Heart left ventricle (tissue), 16 donors: ENCODE data around the gene SH3RF3. TPM values are rescaled to one million over a fixed set of nuclear protein-coding genes. Genes with fewer than 3 reads are reported as not detected.

Experiments
- ATAC-seq, 4 donors: fragments of 200-7000 bp; cut with Tn5 transposase; one replicate each; pipeline ENCODE4 v1.9.1; 2020 to 2022; ENCODE audit warnings: moderate library complexity in 4 of 4, mild to moderate bottlenecking in 3 of 4, moderate number of reproducible peaks in 1 of 4
- DNase-seq, 5 donors: peaks; one replicate each; pipeline ENCODE4 v3.0.0-alpha.2; 2020
- H3K27ac ChIP-seq, 12 donors: fragments of 200-600 bp; sonication (generic) in 4 of 12; one replicate each; pipeline versions ENCODE4 v1.5.0 to v1.8.0; 2016 to 2022; ENCODE audit warnings: mild to moderate bottlenecking in 2 of 12
- H3K27me3 ChIP-seq, 9 donors: fragments of 200-600 bp; sonication (generic) in 2 of 9; one replicate each; pipeline versions ENCODE4 v1.5.1 to v1.8.0; 2016 to 2022; ENCODE audit warnings: mild to moderate bottlenecking in 3 of 9
- H3K36me3 ChIP-seq, 9 donors: fragments of 200-600 bp; sonication (generic) in 2 of 9; one replicate each; pipeline versions ENCODE4 v1.5.0 to v1.8.0; 2018 to 2022; ENCODE audit warnings: mild to moderate bottlenecking in 2 of 9
- H3K4me1 ChIP-seq, 12 donors: fragments of 200-600 bp; sonication (generic) in 4 of 12; one replicate each; pipeline versions ENCODE4 v1.5.0 to v1.8.0; 2016 to 2022; ENCODE audit warnings: mild to moderate bottlenecking in 3 of 12
- H3K4me3 ChIP-seq, 12 donors: fragments of 200-600 bp; sonication (generic) in 4 of 12; one replicate each; pipeline versions ENCODE4 v1.5.0 to v1.8.0; 2017 to 2022; ENCODE audit warnings: mild to moderate bottlenecking in 9 of 12, moderate library complexity in 4 of 12
- H3K9me3 ChIP-seq, 12 donors: fragments of 200-600 bp; sonication (generic) in 4 of 12; one replicate each; pipeline versions ENCODE4 v1.5.0 to v1.8.0; 2016 to 2022; ENCODE audit warnings: mild to moderate bottlenecking in 1 of 12
- POLR2A ChIP-seq, 2 donors: fragments of 450-650 bp; IDR thresholded peaks; one replicate each; pipeline ENCODE4 v1.6.1; 2017; ENCODE audit warnings: antibody characterized with exemption in 2 of 2, mild to moderate bottlenecking in 2 of 2, moderate library complexity in 2 of 2
- WGBS, 4 donors: extraction: QIAGEN DNeasy Blood & Tissue Kit in 2 of 4; methylation state at CpG; one replicate each; pipeline versions ENCODE4 v1.1.5 to v1.1.7; 2013 to 2018; 5-methylcytosine and 5-hydroxymethylcytosine counted together
- intact Hi-C, 10 donors: fragments of 100-400 bp; cut with DNase I; formaldehyde crosslinking; loops; one replicate each; pipeline versions ENCODE4 v1.11.1 to v1.14.2; 2022
- polyA plus RNA-seq, 2 donors: library from polyadenylated mRNA; stranded (reverse); fragments of 200-250 nt; gene quantifications; one replicate each; pipeline ENCODE4 v1.2.3, GENCODE V29; 2013
- total RNA-seq, 9 donors: library from RNA; depleted of rRNA in 2 of 9; stranded (reverse); fragments of >200 nt in 2 of 9; fragmentation: NEBNext Ultra II Directional in 3 of 9; extraction: Animal tissue kit (Norgen Biotek cat#: 25700) in 3 of 9; gene quantifications; one replicate each; pipeline versions ENCODE4 v1.1.0 to v1.2.4, GENCODE V29; 2016 to 2023
- TF ChIP-seq, protein P1 (sequence below), 12 donors: fragments of 200-600 bp; sonication (generic) in 4 of 12; IDR thresholded peaks; one replicate each; pipeline versions ENCODE4 v1.5.0 to v1.8.0; 2018 to 2022; ENCODE audit warnings: antibody characterized with exemption in 12 of 12, mild to moderate bottlenecking in 5 of 12
- donor health status: ischemic (EF 13 %, LVEDD 7.1; RV severe dilation, severe dysfunction).
- donor health status: healthy with polysubstance abuse.
- donor health status: DM: no; HTN: yes; CAD: no.
- donor health status: DM: no; HTN: no; CAD: no.
- donor health status: ischemic (EF 25% LVEDD 6.9; RV normal size, moderate dysfunction).
- donor health status: ischemic (EF 25% LVEDD 5.7; RV mildly dilated, moderate dysfunction).
- donor health status: healthy.
- donor health status: DM: yes; HTN: yes; CAD: no.
- donor health status: ischemic (EF 35%, LVEDD 5.7; RV mildly dilated, moderate dysfunction).
- donor health status: nonischemic (EF 11% LVEDD 7.7; RV severe dilation, severe dysfunction).
- donor health status: DM: yes; HTN: yes; CAD: no.
- donor health status: PGD.
- donor health status: ischemic (EF 29% LVEDD 5.4; RV normal size, mild dysfunction).
- donor health status: nonischemic (EF 23%, LVEDD 6.1; RV moderate dilation, normal function).

The SH3RF3 gene
- total and polyA plus RNA-seq, 11 donors, result 5.2 to 15.7 (median 7.9) TPM

DNA sequence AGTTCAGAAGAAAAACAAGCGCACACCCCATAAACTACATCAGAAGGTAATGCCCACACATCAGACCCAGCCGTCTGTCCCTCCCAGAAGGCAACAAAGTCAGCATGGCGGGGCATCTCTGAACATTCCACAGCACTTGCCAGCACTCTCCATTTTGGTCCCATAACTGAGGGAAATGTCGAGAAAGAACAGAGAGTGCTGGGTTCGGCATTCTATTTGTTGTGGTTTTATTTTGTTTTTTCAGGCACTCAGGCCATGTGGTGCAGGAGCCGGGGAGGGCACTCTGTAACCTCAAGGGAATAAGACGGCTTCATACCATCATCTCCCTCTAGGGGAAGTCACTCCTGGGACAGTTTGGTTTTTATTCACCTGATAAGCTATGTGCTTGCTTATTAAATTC, 328.8 kb downstream of the SH3RF3 start:
- peaks cover 0 to 6% (median 0%) of the 10 kb centered on the region in 9 donors for H3K36me3 ChIP-seq
- WGBS, 4 donors, result 76 to 84% (median 80%) methylated on average over 7 of the region's 7 CpGs
- no peak overlapping the region for H3K4me3 ChIP-seq
- intact Hi-C loops, result no loop called here
- ATAC-seq (no peak), DNase-seq (no peak)
- TF ChIP-seq, protein P1, sequence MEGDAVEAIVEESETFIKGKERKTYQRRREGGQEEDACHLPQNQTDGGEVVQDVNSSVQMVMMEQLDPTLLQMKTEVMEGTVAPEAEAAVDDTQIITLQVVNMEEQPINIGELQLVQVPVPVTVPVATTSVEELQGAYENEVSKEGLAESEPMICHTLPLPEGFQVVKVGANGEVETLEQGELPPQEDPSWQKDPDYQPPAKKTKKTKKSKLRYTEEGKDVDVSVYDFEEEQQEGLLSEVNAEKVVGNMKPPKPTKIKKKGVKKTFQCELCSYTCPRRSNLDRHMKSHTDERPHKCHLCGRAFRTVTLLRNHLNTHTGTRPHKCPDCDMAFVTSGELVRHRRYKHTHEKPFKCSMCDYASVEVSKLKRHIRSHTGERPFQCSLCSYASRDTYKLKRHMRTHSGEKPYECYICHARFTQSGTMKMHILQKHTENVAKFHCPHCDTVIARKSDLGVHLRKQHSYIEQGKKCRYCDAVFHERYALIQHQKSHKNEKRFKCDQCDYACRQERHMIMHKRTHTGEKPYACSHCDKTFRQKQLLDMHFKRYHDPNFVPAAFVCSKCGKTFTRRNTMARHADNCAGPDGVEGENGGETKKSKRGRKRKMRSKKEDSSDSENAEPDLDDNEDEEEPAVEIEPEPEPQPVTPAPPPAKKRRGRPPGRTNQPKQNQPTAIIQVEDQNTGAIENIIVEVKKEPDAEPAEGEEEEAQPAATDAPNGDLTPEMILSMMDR (IDR thresholded peaks at IDR 0.05), result no peak
- no peak for TF ChIP-seq POLR2A (IDR thresholded peaks at IDR 0.05)
- H3K4me1 ChIP-seq, result peaks cover 0 to 9% (median 0%) of the 10 kb centered on the region in 12 donors
- H3K27ac ChIP-seq, result no peak overlapping the region
- no peaks in the 10 kb centered on the region for H3K9me3 ChIP-seq
- H3K27me3 ChIP-seq, result no peaks in the 10 kb centered on the region

DNA sequence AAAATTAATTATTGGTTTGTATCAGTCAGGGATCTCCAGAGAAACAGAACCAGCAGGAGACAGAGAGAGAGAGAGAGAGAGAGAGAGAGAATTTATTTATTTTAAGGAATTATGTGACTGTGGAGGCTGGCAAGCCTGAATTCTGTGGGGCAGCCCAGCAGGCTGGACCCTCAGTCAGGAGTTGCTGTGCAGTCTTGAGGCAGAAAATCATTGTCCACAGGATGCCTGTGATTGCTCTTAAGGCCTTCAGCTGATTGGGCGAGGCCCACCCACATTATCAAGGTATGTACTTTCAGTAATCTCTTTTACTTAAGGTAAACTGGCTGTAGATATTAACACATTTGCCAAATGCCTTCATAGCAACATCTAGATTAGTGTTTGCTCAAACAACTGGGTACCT, 329.5 kb downstream of the SH3RF3 start:
- Histone ChIP-seq H3K4me3 (no peak overlapping the region), H3K27me3 (no peaks in the 10 kb centered on the region), H3K27ac (no peak overlapping the region), H3K4me1 (peaks cover 0 to 9% (median 0%) of the 10 kb centered on the region in 12 donors), H3K9me3 (no peaks in the 10 kb centered on the region), H3K36me3 (peaks cover 0 to 6% (median 0%) of the 10 kb centered on the region in 9 donors)
- TF ChIP-seq, protein P1 (IDR thresholded peaks at IDR 0.05), result no peak
- TF ChIP-seq POLR2A (IDR thresholded peaks at IDR 0.05), result no peak
- ATAC-seq, result no peak
- WGBS, 4 donors, result 85 to 100% (median 98%) methylated on average over 1 of the region's 1 CpG
- intact Hi-C loops, result no loop called here
- no peak for DNase-seq

DNA sequence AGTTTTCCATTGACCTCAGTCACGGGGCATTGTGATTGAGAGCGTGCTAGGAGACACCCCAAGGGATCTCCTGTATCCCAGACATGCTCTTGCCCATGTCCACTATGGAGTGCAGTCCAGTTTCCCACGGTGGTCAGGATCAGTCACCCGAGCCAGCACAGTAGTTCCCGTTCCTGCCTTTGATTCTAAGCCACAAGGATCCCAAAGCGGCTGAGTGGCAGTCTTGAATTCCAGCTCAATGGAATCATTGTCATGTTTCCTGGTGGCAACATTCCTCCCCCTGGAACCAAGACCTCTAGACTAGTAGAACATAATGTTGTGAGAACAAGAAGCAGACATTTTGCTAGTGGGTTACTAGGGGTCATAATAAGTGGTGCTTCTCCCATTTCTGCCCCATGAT, 330.5 kb downstream of the SH3RF3 start:
- Histone ChIP-seq H3K27ac (no peak overlapping the region), H3K36me3 (peaks cover 0 to 6% (median 0%) of the 10 kb centered on the region in 9 donors), H3K4me3 (peak overlapping the region in 1 of 12 donors; percentile 7), H3K27me3 (no peaks in the 10 kb centered on the region), H3K9me3 (no peaks in the 10 kb centered on the region), H3K4me1 (peaks cover 0 to 9% (median 0%) of the 10 kb centered on the region in 12 donors)
- DNase-seq (no peak), ATAC-seq (peak in 1 of 4 donors; percentile 20)
- TF ChIP-seq, protein P1 (IDR thresholded peaks at IDR 0.05), result no peak
- no peak for TF ChIP-seq POLR2A (IDR thresholded peaks at IDR 0.05)
- intact Hi-C loops, result no loop called here
- 86 to 93% (median 89%) methylated on average over 6 of the region's 6 CpGs for WGBS, 4 donors

DNA sequence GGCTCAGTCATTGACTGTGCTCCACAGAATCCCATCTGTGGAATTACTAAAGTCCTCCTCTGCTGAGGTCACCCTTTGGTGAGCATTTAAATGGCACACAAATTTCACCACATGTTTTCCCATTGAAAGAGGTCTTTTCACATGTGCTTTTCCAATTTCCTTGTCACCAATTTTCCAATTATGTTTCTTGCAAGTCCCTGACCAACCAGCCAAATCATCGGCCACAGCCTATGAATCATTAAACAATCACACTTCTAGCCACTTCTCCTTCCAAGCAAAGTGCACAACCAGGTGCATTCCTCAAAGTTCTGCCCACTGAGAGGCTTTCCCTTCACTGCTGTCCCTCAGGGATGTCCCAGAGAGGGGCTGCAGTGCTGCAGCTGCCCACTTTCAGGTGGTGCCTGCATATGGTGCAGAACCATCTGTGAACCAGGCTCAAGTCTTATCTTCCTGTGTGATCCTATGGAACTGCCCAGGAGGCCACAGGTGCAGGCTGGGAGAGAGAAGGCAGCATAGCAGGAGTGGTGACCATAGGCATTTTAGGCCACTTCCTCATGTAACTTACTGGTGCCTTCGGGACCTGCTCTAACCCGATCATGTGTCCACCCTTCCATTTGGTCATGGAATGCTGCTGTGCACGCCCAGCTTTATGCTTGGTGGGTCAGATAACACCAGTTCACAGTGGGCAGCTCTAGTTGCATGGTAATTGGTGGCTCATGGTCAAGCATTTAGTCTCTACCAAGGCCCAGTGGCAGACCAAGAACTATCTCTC, 331.7 kb downstream of the SH3RF3 start:
- Histone ChIP-seq H3K27ac (no peak overlapping the region), H3K36me3 (peaks cover 0 to 6% (median 0%) of the 10 kb centered on the region in 9 donors), H3K4me1 (peaks cover 0 to 9% (median 0%) of the 10 kb centered on the region in 12 donors), H3K4me3 (no peak overlapping the region), H3K9me3 (no peaks in the 10 kb centered on the region), H3K27me3 (no peaks in the 10 kb centered on the region)
- DNase-seq (no peak), ATAC-seq (no peak)
- TF ChIP-seq, protein P1 (IDR thresholded peaks at IDR 0.05), result no peak
- no peak for TF ChIP-seq POLR2A (IDR thresholded peaks at IDR 0.05)
- WGBS, 4 donors, result 93 to 97% (median 94%) methylated on average over 3 to 4 of the region's 4 CpGs
- intact Hi-C loops, result no loop called here
